B cell (primary cell): ENCODE data around the gene ILK. TPM values are rescaled to one million over a fixed set of nuclear protein-coding genes. Genes with fewer than 3 reads are reported as not detected.

Source experiments
- ATAC-seq: fragments of 200-7000 bp; cut with Tn5 transposase; one replicate; pipeline ENCODE4 v1.10.0; 2021; ENCODE audit warnings: low read depth, mild to moderate bottlenecking, moderate number of reproducible peaks, moderate library complexity
- CTCF ChIA-PET: fragments of 350-600 bp; sonication (Branson Sonifier 250); formaldehyde crosslinking; loops from one replicate; lab custom pipeline; 2021; ENCODE audit warnings: antibody characterized with exemption, inconsistent platforms; lab: Charles Lee
- POLR2A ChIA-PET: fragments of 350-600 bp; sonication (Branson Sonifier 250); formaldehyde crosslinking; loops from one replicate; lab custom pipeline; 2021; ENCODE audit warnings: antibody characterized with exemption; lab: Charles Lee
- DNase-seq: peaks from one replicate; pipeline ENCODE4 v3.0.0; 2013
- H2AFZ ChIP-seq: 2 replicates; pipeline ENCODE4 v1.6.1; 2012; ENCODE audit warnings: mild to moderate bottlenecking, low read depth, low read length; ENCODE audit not compliant: insufficient read depth, poor library complexity, severe bottlenecking
- H3K27ac ChIP-seq, 2 donors: 1 replicate in 1 of 2; 2 replicates in 1 of 2; pipeline ENCODE4 v1.5.1; 2012 to 2013; ENCODE audit warnings: low read length in 2 of 2, mild to moderate bottlenecking in 2 of 2, moderate library complexity in 1 of 2
- H3K27me3 ChIP-seq, 4 experiments: fragments of 200-600 bp in 1 of 4; sonication (generic) in 1 of 4; replicated peaks in 1 of 4; 1 replicate in 2 of 4; 2 replicates in 2 of 4; pipeline versions ENCODE4 v1.6.1 to v1.7.0; 2013 to 2016; ENCODE audit warnings: low read length in 3 of 4, mild to moderate bottlenecking in 2 of 4, mixed read lengths in 1 of 4, moderate library complexity in 1 of 4; ENCODE audit not compliant: insufficient read depth in 4 of 4, control insufficient read depth in 3 of 4; ENCODE audit errors: control extremely low read depth in 1 of 4
- H3K36me3 ChIP-seq, 2 experiments: replicated peaks in 1 of 2; 1 replicate in 1 of 2; 2 replicates in 1 of 2; pipeline versions ENCODE4 v1.6.1 to v1.7.1; 2013; ENCODE audit warnings: low read length in 1 of 2; ENCODE audit not compliant: insufficient read depth in 2 of 2, control insufficient read depth in 1 of 2; ENCODE audit errors: control extremely low read depth in 1 of 2, extremely low read depth in 1 of 2
- H3K4me1 ChIP-seq, 2 donors: fragments of 200-600 bp in 1 of 2; sonication (generic) in 1 of 2; 1 replicate in 1 of 2; 2 replicates in 1 of 2; pipeline versions ENCODE4 v1.5.1 to v1.6.1; 2013 to 2017; ENCODE audit warnings: low read length in 2 of 2; ENCODE audit not compliant: control insufficient read depth in 2 of 2, insufficient read depth in 2 of 2
- H3K4me2 ChIP-seq: replicated peaks from 2 replicates; pipeline ENCODE3; 2012; ENCODE audit warnings: mild to moderate bottlenecking, low read depth, low read length; ENCODE audit not compliant: poor library complexity, severe bottlenecking
- H3K4me3 ChIP-seq, 5 experiments: fragments of 200-600 bp in 1 of 5; sonication (generic) in 1 of 5; 1 replicate in 3 of 5; 2 replicates in 2 of 5; pipeline versions ENCODE4 v1.5.1 to v1.7.0; 2011 to 2016; ENCODE audit warnings: low read length in 4 of 5, mild to moderate bottlenecking in 4 of 5, low read depth in 2 of 5, control low read depth in 1 of 5, moderate library complexity in 1 of 5; ENCODE audit not compliant: insufficient read depth in 1 of 5; ENCODE audit errors: control extremely low read depth in 1 of 5, extremely low read depth in 1 of 5
- H3K79me2 ChIP-seq: fragments of 200-600 bp; sonication (generic); one replicate; pipeline ENCODE4 v1.6.0; 2016; ENCODE audit warnings: low read length; ENCODE audit not compliant: control insufficient read depth, insufficient read depth
- H3K9ac ChIP-seq: fragments of 200-600 bp; sonication (generic); 2 replicates; pipeline ENCODE4 v1.6.1; 2017; ENCODE audit warnings: mild to moderate bottlenecking, low read length, moderate library complexity
- H3K9me3 ChIP-seq, 3 donors: one replicate each; pipeline versions ENCODE4 v1.6.1 to v1.7.1; 2013; ENCODE audit warnings: low read length in 2 of 3; ENCODE audit not compliant: control insufficient read depth in 2 of 3, insufficient read depth in 1 of 3; ENCODE audit errors: control extremely low read depth in 1 of 3
- H4K20me1 ChIP-seq: 2 replicates; pipeline ENCODE4 v1.6.0; 2012; ENCODE audit warnings: mild to moderate bottlenecking, low read length; ENCODE audit not compliant: insufficient read depth, control insufficient read depth, poor library complexity, severe bottlenecking
- H3K27ac Mint-ChIP-seq: one replicate; pipeline ENCODE4 v1.8.0; 2021; ENCODE audit warnings: mixed read lengths
- H3K27me3 Mint-ChIP-seq: one replicate; pipeline ENCODE4 v1.8.0; 2021; ENCODE audit warnings: mixed read lengths
- H3K4me1 Mint-ChIP-seq: one replicate; pipeline ENCODE4 v1.8.0; 2021; ENCODE audit warnings: mixed read lengths
- H3K4me3 Mint-ChIP-seq: one replicate; pipeline ENCODE4 v1.8.0; 2021; ENCODE audit warnings: mixed read lengths
- H3K9me3 Mint-ChIP-seq: one replicate; pipeline ENCODE4 v1.8.0; 2022; ENCODE audit warnings: mixed read lengths; ENCODE audit not compliant: insufficient read depth
- CTCF ChIP-seq: fragments of 200-600 bp; IDR thresholded peaks from one replicate; pipeline ENCODE4 v1.8.0; 2022; ENCODE audit warnings: antibody characterized with exemption, mild to moderate bottlenecking
- EZH2 ChIP-seq: IDR thresholded peaks from 2 replicates; pipeline ENCODE4 v1.6.1; 2012; ENCODE audit warnings: borderline replicate concordance, low read depth, mild to moderate bottlenecking, moderate library complexity, low read length; ENCODE audit not compliant: insufficient read depth, poor library complexity, severe bottlenecking
- WGBS: methylation state at CpG from one replicate; pipeline ENCODE4 v1.1.5; 2013; ENCODE audit warnings: missing lambda C conversion rate; ENCODE audit not compliant: insufficient coverage; 5-methylcytosine and 5-hydroxymethylcytosine counted together
- intact Hi-C: fragments of 100-400 bp; cut with micrococcal nuclease; formaldehyde crosslinking; loops from one replicate; pipeline ENCODE4 v1.10.0; 2022
- polyA plus RNA-seq: library from polyadenylated mRNA; depleted of rRNA; stranded (reverse); fragments of >200 nt; gene quantifications from 2 replicates; pipeline ENCODE4 v1.2.3, GENCODE V29; 2012
- total RNA-seq, 2 donors: library from RNA; stranded (reverse); fragments of 120-200 nt in 1 of 2; gene quantifications; 1 replicate in 1 of 2; 2 replicates in 1 of 2; pipeline versions ENCODE4 v1.2.3 to v1.2.4, GENCODE V29; 2013 to 2022

Gene ILK
- total and polyA plus RNA-seq, 2 donors (not counting 1 experiment from before 2014, with no cell fraction given) = 88.5 to 131 TPM

- Mint-ChIP-seq H3K27me3 (no peaks in the 10 kb centered on the region), H3K4me3 (no peak overlapping the region), H3K27ac (no peak overlapping the region), H3K4me1 (peaks cover 22% of the 10 kb centered on the region), H3K9me3 (no peaks in the 10 kb centered on the region)
- Histone ChIP-seq H3K4me1 (peaks cover 11 to 15% of the 10 kb centered on the region in 2 donors), H3K36me3 (no peaks in the 10 kb centered on the region), H3K4me2 (no peak overlapping the region), H3K27ac (no peak overlapping the region), H4K20me1 (no peaks in the 10 kb centered on the region), H3K79me2 (no peaks in the 10 kb centered on the region), H3K4me3 (no peak overlapping the region), H3K9ac (no peak overlapping the region), H3K27me3 (no peaks in the 10 kb centered on the region), H3K9me3 (no peaks in the 10 kb centered on the region), H2AFZ (no peak overlapping the region)
- CTCF ChIA-PET = interaction anchor here (0.5 to 1.4 kb wide), 4 partner anchors 12 to 126 kb away, joined by 3 read pairs; partner anchors contain the start of gene MRPL17
- whole genome bisulfite sequencing = 96% methylated on average over 28 of the region's 28 CpGs
- POLR2A ChIA-PET = no interaction called here
- DNase-seq = no peak
- TF ChIP-seq CTCF = no peak
- no peak for TF ChIP-seq EZH2
- no peak for ATAC-seq
- intact Hi-C loops = no loop called here
Observed at GRCh38 chr11:6630632-6631291, 27.2 kb downstream of the ILK start.

- Histone ChIP-seq H3K36me3 (no peaks in the 10 kb centered on the region), H3K4me2 (no peak overlapping the region), H4K20me1 (no peaks in the 10 kb centered on the region), H3K27me3 (no peaks in the 10 kb centered on the region), H3K4me3 (no peak overlapping the region), H3K4me1 (peaks cover 11 to 15% of the 10 kb centered on the region in 2 donors), H3K9me3 (no peaks in the 10 kb centered on the region), H3K9ac (no peak overlapping the region), H3K79me2 (no peaks in the 10 kb centered on the region), H2AFZ (no peak overlapping the region), H3K27ac (no peak overlapping the region)
- ATAC-seq (no peak), DNase-seq (no peak)
- 90% methylated on average over 10 of the region's 11 CpGs for WGBS
- POLR2A ChIA-PET = no interaction called here
- Mint-ChIP-seq H3K27me3 (no peaks in the 10 kb centered on the region), H3K4me1 (peaks cover 20% of the 10 kb centered on the region), H3K4me3 (no peak overlapping the region), H3K27ac (no peak overlapping the region), H3K9me3 (no peaks in the 10 kb centered on the region)
- no peak for TF ChIP-seq EZH2
- no peak for TF ChIP-seq CTCF
- CTCF ChIA-PET = interaction anchor here (0.5 to 1.4 kb wide), 4 partner anchors 13 to 125 kb away, joined by 3 read pairs; partner anchors contain the start of gene MRPL17
- intact Hi-C loops = no loop called here
Observed at GRCh38 chr11:6631361-6631890, 27.9 kb downstream of the ILK start.
